Measurements from ENCODE around the gene OR2A25.
"Not testable (repeated sequence)": the region's sequence is repeated elsewhere in the genome, so short reads cannot be mapped to it uniquely, and the experiment has no call there.

The OR2A25 gene, protein sequence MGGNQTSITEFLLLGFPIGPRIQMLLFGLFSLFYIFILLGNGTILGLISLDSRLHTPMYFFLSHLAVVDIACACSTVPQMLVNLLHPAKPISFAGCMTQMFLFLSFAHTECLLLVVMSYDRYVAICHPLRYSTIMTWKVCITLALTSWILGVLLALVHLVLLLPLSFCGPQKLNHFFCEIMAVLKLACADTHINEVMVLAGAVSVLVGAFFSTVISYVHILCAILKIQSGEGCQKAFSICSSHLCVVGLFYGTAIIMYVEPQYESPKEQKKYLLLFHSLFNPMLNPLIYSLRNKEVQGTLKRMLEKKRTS

DNA sequence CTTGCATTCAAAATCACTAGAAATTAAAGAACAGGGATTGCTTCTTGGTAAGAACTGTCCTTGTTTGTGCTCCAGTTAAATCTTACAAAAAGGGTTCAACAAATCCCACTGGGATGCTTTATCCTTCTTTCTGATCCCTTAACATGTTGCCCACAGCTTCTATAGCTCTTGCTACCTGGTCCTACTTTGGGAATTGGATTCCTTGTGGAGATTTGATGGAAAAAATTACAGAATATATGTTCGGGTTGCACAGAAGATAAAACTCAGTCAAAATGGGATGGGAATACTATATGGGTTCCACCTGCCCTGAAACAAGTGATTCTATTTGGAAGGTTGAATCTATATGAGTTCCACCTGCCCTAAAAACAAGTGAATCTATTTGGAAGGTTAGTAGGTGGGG, at the start of gene OR2A25:
OR2A25 (plus strand) TSS at position 301 of the 400 bp plus-strand sequence. CDS start 4,409 bp downstream, outside the sequence.
- no peak within 1 kb of the TSS for H3K4me3 ChIP-seq (ENCODE audit: low read depth, low read length)

DNA sequence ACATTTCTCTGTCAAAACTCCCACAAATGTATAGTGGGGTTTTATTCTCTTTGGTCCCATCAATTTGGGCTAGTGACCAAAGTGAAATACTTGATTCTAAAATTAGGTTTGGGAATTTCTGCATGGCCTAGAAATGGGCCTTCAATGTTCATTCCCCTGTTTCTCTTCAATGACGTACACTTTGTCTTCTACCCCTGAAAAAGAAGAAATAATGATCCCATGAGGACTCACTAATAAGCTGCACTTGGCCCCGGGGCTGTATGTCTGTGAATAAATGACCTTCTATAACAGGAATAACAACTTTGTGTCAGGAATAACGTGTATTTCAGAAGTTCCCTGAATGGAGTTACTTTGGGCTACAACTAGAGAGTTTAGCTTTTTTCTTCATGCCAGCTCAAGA, 49.3 kb upstream of the OR2A25 start:
- H3K4me3 ChIP-seq (ENCODE audit: low read depth, low read length), result no peak overlapping the region

GRCh38 chr7:144022169-144022568, 47.4 kb upstream of the OR2A25 start:
- H3K4me3 ChIP-seq (ENCODE audit: low read depth, low read length), result no peak overlapping the region

DNA sequence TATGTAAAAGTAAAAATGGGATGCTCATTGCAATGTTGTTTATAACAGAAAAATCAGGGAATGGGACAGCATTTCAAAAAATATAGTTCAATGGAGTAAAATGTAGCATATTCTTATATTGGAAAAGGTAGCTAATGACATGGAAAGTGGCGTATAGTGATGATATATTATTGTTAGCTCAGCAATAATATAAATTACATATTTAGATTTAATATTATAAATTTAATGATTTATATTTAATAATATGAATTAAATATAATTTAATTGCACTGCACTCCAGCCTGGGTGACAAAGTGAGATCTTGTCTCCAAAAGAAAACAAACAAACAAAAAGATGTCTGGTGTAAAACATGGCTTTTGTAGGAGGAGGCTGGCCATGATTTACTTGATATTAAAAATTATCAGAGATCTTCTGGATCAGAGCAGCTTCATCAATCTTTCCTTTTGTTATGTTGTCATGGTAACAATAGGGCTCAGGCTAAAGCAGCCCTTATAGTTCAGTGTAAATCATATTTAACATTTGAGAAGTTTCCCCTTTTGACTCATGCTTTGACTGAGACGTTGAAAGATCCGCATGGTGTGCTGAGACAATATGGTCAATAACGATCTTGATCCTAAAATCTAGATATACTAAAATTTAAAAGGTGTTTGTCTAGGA, 46.3 kb upstream of the OR2A25 start:
- no peak overlapping the region for H3K4me3 ChIP-seq (ENCODE audit: low read depth, low read length)

DNA sequence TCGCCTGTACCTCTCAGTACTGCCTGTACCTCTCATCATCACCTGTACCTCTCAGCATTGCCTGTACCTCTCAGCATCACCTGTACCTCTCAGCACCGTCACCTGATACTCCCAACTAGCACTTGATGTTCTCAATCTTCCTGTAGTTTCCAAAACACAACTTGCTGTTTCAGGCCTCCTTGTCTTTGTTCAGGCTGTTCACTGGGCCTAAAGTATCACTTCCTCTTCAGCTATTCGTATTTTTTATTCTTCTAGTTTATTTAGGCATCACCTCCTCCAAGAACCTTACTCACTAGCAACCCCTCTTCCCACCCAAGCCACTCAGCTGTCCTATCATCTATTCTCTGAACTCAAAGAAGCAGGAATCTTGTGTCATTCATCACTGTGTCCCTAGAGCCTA, 45.4 kb upstream of the OR2A25 start:
- H3K4me3 ChIP-seq (ENCODE audit: low read depth, low read length), result no peak overlapping the region

GRCh38 chr7:144026203-144026883, 43.3 kb upstream of the OR2A25 start:
- no peak overlapping the region for H3K4me3 ChIP-seq (ENCODE audit: low read depth, low read length)

DNA sequence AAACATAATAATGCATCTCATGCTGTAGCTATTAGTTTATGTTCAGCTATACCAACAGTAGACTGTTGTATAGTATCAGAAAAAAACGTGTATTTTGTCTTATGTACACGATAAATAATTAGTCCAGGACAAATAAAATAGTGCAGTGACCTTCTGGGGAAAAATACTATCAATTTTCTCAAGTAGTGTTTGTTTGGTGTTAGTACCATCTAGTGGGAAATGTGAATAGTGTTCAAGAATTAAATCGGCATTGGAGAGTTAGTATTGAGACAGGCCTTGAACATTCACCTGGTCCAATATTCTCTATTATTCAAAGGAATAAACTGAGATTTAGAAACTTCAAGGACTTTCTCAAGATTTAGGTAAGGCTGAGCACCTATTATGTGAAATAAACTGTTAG, 42.5 kb upstream of the OR2A25 start:
- H3K4me3 ChIP-seq (ENCODE audit: low read depth, low read length), result no peak overlapping the region

DNA sequence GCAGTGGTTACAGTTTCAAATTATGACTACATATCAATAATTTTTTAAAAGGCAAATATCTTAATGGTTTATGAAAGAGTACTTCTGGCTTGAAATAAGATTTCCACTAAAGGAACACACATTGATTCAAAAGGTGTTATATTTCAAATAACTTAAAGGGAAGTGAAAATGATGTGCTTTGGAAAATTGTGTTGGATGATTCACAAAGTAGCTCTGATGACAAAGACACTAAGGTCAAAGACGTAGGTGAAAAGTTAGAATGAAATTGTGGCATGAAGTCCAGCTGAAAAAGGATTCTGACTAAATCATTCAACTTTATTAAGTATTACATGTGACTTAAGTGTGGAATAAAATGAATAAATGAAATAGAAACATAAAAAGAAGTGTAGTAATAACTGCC, 41.6 kb upstream of the OR2A25 start:
- H3K4me3 ChIP-seq (ENCODE audit: low read depth, low read length), result no peak overlapping the region

DNA sequence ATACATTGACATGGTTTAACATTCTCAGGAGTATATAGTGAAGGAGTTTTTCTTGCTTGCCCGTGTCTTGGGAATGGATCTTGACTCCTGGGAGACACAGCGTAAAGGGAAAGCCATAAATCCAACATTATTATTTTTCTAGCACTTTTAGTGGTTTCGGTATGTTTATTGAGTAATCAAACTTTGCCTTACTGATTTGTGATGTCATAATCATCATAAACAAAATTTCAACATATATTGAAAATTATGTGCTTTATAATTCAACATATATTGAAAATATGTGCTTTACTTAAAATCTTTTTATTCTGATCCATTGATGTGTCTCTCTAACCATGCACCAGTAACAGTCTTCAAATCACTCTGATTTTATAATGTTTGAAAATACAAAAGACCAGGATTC, 41.1 kb upstream of the OR2A25 start:
- no peak overlapping the region for H3K4me3 ChIP-seq (ENCODE audit: low read depth, low read length)

DNA sequence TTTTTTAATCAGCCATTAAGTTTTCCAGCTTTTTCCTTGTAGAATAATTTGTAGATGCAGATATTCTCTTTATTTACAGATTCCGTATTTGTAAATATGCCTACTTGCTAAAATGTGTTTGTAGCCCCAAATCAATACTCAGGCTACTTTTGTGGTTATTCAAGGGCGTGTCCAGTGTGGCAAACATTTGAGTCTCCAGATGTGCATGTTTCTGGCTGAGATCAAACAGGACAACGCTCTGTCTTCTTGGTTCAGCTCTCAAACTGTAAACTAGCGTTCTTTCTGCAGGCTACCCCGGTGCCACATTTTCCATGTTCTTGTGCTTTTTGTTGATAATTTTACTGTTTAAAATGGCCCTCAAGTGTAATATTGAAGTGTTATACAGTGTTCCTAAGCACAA, 37.1 kb upstream of the OR2A25 start:
- no peak overlapping the region for H3K4me3 ChIP-seq (ENCODE audit: low read depth, low read length)

DNA sequence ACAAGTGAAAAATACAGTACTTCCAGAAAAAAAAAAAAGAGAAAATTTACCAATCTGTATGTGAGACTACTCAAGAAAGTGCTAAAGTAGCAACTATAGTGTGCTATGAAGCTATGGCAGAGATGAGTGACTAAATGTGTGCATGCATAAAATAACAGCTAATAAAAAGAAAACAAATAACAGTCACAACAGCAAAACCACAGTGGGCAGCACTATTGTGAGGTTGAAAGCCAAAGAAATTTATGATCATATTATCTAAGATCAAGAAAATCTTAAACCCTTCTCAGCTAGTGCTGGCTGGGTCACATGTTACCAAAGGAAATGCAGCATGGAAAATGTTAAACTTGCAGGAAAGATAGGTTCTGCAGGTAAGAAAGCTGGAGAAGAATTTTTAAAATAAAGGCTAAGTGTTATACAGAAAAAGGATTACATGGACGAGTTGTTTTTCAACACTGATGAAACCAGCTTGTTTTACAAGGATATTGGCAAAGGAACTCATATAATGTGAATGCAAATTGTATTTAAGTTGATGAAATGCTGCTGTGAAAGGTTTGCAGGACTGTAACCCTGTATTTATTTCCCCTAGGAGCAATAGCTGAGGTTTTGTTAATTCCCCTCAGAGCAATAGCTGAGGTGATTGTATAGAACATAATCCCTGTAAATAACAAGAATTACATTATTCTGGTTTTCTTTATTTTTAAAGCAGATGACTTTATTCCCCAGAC, 36.5 kb upstream of the OR2A25 start:
- no peak overlapping the region for H3K4me3 ChIP-seq (ENCODE audit: low read depth, low read length)

- no peak overlapping the region for H3K4me3 ChIP-seq (ENCODE audit: low read depth, low read length)
Observed at GRCh38 chr7:144035385-144035784, 34.2 kb upstream of the OR2A25 start.

GRCh38 chr7:144036302-144036885, 33.2 kb upstream of the OR2A25 start:
- H3K4me3 ChIP-seq (ENCODE audit: low read depth, low read length), result no peak overlapping the region

DNA sequence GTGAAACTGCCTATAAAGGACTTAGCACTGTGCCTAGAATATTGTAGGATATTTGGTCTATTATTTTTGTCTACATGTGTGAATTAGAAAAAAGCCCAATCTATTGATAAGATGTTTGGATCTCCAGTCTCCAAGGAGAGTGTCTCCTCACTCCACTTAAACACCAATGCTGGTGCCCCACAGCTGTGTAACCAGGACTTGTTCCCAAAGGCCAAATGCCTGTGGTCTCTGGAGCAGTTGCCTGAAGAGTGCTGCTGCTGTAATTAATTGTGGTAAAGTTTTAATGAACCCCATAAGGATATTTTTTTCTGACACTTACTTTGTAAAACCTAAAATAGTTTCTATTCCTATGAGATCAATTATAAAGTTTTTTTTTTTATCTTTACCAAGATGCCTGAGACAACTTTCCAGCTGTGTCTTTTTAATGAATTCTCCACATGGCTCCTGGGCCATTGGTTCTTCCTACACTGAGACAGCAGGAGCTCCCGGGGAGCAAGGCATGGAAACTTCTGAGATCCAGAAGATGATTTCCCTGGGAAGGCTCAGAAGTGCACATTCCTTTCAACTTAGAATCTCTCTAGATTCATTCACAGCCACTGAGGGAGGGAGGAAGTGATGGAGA, 32.1 kb upstream of the OR2A25 start:
- H3K4me3 ChIP-seq (ENCODE audit: low read depth, low read length), result no peak overlapping the region

DNA sequence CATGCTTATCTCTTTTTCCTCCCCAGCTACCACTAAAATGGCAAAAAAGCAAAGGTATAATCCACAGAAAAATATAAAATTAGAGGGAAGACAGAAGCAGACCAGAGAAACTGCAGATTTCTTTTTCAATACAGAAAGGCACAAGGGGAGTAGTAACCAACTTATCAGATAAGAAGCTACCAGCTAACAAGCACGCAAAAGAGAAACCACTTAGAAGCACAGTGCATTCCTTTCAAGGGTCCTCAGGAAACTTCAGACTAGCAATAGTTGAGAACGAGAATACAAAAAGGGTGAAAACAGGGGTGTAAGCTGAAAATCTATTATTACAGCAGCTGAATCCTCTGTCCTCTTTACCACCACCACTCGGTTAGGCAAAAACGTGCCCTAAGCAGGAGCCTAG, 30.7 kb upstream of the OR2A25 start:
- H3K4me3 ChIP-seq (ENCODE audit: low read depth, low read length), result no peak overlapping the region

- H3K4me3 ChIP-seq (ENCODE audit: low read depth, low read length), result no peak within 1 kb of the TSS
Observed at GRCh38 chr7:144048648-144049047, 21.0 kb upstream of the OR2A25 start, which contains the start of gene OR2A5. OR2A5 (plus strand) TSS chr7:144048948; CDS start chr7:144050402, 1,454 bp downstream.

GRCh38 chr7:144049491-144049890, 20.1 kb upstream of the OR2A25 start:
- H3K4me3 ChIP-seq (ENCODE audit: low read depth, low read length), result no peak overlapping the region

DNA sequence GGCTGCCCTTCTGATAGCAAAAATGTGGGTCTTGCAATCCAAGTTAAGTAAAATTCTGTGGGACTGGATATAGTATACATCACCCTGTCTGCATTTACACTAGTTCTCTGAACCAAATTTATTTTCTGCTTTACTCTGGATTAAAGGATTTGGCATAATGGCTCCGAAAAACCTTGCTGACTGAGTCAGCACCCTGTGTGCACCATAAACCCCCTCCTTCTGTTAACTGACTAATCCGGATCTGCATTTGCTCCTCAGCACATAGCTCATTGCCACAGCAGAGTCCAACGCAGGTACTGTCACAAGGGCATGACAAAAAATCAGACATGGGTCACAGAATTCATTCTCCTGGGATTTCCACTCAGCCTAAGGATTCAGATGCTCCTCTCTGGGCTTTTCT, 19.5 kb upstream of the OR2A25 start:
- no peak overlapping the region for H3K4me3 ChIP-seq (ENCODE audit: low read depth, low read length)

DNA sequence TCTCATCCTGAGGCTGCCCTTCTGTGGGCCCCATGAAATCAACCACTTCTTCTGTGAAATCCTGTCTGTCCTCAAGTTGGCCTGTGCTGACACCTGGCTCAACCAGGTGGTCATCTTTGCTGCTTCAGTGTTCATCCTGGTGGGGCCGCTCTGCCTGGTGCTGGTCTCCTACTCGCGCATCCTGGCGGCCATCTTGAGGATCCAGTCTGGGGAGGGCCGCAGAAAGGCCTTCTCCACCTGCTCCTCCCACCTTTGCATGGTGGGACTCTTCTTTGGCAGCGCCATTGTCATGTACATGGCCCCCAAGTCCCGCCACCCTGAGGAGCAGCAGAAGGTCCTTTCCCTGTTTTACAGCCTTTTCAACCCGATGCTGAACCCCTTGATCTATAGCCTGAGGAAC, 18.7 kb upstream of the OR2A25 start:
- H3K4me3 ChIP-seq (ENCODE audit: low read depth, low read length), result not testable (repeated sequence)

DNA sequence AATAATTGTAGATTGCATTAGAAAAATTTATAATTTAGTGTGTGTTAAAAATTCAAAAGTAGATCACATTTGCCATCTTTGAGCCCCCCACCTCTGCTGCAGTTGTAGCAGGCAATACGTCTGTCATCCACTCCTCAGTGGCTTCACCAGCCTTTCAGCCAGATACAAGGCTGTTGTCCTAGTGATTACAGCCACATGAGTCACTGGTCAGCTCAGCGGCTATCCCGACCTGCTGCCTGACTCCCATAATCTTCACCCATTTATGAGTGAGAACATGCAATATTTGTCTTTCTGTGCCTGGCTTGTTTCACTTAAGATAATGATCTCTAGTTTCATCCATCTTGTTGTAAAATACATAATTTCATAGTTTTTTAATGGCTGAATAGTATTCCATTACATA, 11.7 kb upstream of the OR2A25 start:
- H3K4me3 ChIP-seq (ENCODE audit: low read depth, low read length), result no peak overlapping the region

DNA sequence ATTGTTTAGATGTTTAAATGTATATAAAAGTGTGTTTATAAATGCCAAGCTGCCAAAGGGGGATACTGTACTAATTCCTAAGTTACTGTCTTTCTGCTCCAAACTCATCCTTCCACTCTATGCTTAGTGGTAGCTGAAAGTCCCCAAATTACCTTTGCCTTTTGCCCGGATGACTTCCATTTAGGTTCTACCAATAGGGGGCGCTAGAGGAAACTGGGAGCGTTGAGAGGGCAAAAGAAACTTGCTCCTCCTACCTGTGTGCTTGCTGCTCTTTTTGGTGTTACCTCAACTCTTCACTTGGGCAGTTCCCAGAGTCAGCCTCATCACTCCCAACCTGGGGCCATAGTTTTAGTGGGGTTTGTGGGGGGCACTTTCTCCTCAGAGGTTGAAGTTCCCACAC, 5.9 kb upstream of the OR2A25 start:
- H3K4me3 ChIP-seq (ENCODE audit: low read depth, low read length), result no peak overlapping the region
